ENCODE data around the gene EMC8.

- TF ChIP-seq CTCF (IDR thresholded peaks at IDR 0.05) (no peak), EZH2 (IDR thresholded peaks at IDR 0.05; ENCODE audit: borderline replicate concordance, insufficient read depth, low read depth, low read length, poor library complexity, severe bottlenecking) (no peak)
Observed at GRCh38 chr16:85750827-85751697, 48.3 kb downstream of the EMC8 start, which contains the start of gene C16orf74.
